Measurements from ENCODE around the gene MLH1. TPM values are rescaled to one million over a fixed set of nuclear protein-coding genes. Genes with fewer than 3 reads are reported as not detected.
"Not testable (repeated sequence)": the region's sequence is repeated elsewhere in the genome, so short reads cannot be mapped to it uniquely, and the experiment has no call there.

Gene MLH1
- total RNA-seq, 1 experiment from 2014 or later: 47.2 TPM

DNA sequence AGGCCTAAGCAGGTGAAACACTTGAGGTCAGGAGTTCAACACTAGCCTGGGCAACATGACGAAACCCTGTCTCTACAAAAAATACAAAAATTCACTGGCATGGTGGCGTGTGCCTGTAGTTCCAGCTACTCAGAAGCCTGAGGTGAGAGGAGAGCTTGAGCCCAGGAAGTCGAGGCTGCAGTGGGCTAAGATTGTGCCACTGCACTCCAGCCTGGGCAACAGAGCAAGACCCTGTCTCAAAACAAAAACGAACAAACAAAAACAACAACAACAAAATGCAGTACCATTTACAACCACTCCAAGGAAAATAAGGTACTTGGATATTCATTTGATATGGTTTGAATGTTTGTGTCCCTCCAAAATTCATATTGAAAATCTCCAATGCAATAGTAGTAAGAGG, 32.8 kb upstream of the MLH1 start:
- H3K4me1 Mint-ChIP-seq: peaks cover 23% of the 10 kb centered on the region
- no peaks in the 10 kb centered on the region for H3K36me3 Mint-ChIP-seq
- H3K27ac Mint-ChIP-seq: no peak overlapping the region
- ATAC-seq (no peak), DNase-seq (ENCODE audit: low spot score) (no peak)
- no peaks in the 10 kb centered on the region for H3K9me3 Mint-ChIP-seq
- no peak overlapping the region for H3K4me3 Mint-ChIP-seq
- no peaks in the 10 kb centered on the region for H3K27me3 Mint-ChIP-seq (ENCODE audit: low read depth)
- ChIA-PET CTCF (interaction anchor here (0.7 to 6.6 kb wide), 5 partner anchors 16 to 144 kb away, joined by 3 to 103 read pairs (median 55); partner anchors contain the start of genes EPM2AIP1, MLH1 and TRANK1), POLR2A (no interaction called here)
- TF ChIP-seq NR1H2 (CRISPR knock-in tag; IDR thresholded peaks at IDR 0.05): no peak
- TF ChIP-seq ZNF121 (CRISPR knock-in tag; IDR thresholded peaks at IDR 0.05): peak; percentile 63; the same call in 1 of the 2 replicates

DNA sequence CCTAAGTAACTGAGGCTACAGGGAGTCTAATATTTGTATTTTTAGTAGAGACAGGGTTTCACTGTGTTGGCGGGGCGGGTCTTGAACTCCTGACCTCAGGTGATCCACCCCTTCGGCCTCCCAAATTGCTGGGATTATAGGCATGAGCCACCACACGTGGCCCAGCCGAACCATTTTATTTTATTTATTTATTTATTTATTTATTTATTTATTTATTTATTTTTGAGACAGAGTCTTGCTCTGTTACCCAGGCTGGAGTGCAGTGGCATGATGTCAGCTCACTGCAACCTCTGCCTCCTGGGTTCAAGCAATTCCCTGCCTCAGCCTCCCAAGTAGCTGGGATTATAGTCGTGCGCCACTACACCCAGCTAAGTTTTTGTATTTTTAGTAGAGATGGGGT, 30.3 kb upstream of the MLH1 start:
- H3K27ac Mint-ChIP-seq; H3K36me3 Mint-ChIP-seq; POLR2A ChIA-PET; H3K4me3 Mint-ChIP-seq; DNase-seq (ENCODE audit: low spot score); ATAC-seq; H3K27me3 Mint-ChIP-seq (ENCODE audit: low read depth); H3K9me3 Mint-ChIP-seq: not testable (repeated sequence)
- CTCF ChIA-PET: interaction anchor here (0.7 to 1.1 kb wide), 2 partner anchors 52 to 171 kb away, joined by 3 to 4 read pairs; no protein-coding TSS in a partner anchor
- H3K4me1 Mint-ChIP-seq: peaks cover 25% of the 10 kb centered on the region

DNA sequence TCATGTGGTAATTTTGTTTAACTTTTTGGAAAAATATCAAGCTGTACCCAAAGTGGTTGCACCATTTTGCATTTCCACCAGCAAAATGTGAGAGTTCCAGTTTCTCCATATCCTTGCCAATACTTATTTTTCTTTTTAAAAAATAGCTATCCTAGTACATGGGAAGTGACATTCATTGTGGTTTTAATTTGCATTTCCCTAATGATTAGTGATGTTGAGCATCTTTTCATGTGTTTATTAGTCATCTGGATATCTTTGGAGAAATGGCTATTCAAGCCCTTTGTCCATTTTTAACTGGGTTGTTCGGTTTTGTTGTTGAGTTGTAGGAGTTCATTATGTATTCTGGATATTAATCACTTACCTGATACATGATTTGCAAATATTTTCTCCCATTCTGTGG, 29.0 kb upstream of the MLH1 start:
- H3K4me1 Mint-ChIP-seq: peaks cover 23% of the 10 kb centered on the region
- no peaks in the 10 kb centered on the region for H3K9me3 Mint-ChIP-seq
- no peaks in the 10 kb centered on the region for H3K27me3 Mint-ChIP-seq (ENCODE audit: low read depth)
- no peak for DNase-seq (ENCODE audit: low spot score)
- no peak for ATAC-seq
- no peak overlapping the region for H3K4me3 Mint-ChIP-seq
- CTCF ChIA-PET: no interaction called here
- POLR2A ChIA-PET: no interaction called here
- no peak for TF ChIP-seq SMAD3 (CRISPR knock-in tag; IDR thresholded peaks at IDR 0.05; ENCODE audit: borderline replicate concordance)
- TF ChIP-seq, protein P1, sequence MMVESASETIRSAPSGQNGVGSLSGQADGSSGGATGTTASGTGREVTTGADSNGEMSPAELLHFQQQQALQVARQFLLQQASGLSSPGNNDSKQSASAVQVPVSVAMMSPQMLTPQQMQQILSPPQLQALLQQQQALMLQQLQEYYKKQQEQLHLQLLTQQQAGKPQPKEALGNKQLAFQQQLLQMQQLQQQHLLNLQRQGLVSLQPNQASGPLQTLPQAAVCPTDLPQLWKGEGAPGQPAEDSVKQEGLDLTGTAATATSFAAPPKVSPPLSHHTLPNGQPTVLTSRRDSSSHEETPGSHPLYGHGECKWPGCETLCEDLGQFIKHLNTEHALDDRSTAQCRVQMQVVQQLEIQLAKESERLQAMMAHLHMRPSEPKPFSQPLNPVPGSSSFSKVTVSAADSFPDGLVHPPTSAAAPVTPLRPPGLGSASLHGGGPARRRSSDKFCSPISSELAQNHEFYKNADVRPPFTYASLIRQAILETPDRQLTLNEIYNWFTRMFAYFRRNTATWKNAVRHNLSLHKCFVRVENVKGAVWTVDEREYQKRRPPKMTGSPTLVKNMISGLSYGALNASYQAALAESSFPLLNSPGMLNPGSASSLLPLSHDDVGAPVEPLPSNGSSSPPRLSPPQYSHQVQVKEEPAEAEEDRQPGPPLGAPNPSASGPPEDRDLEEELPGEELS (CRISPR knock-in tag; IDR thresholded peaks at IDR 0.05): no peak
- no peak for TF ChIP-seq NR1H2 (CRISPR knock-in tag; IDR thresholded peaks at IDR 0.05)
- no peak for TF ChIP-seq NFYB (CRISPR knock-in tag; conservative IDR thresholded peaks at IDR 0.05; ENCODE audit: low read depth)
- no peak for TF ChIP-seq RELA (CRISPR knock-in tag; IDR thresholded peaks at IDR 0.05; ENCODE audit: borderline replicate concordance)
- no peak for TF ChIP-seq MYBL2 (CRISPR knock-in tag; IDR thresholded peaks at IDR 0.05)
- TF ChIP-seq, protein P2, sequence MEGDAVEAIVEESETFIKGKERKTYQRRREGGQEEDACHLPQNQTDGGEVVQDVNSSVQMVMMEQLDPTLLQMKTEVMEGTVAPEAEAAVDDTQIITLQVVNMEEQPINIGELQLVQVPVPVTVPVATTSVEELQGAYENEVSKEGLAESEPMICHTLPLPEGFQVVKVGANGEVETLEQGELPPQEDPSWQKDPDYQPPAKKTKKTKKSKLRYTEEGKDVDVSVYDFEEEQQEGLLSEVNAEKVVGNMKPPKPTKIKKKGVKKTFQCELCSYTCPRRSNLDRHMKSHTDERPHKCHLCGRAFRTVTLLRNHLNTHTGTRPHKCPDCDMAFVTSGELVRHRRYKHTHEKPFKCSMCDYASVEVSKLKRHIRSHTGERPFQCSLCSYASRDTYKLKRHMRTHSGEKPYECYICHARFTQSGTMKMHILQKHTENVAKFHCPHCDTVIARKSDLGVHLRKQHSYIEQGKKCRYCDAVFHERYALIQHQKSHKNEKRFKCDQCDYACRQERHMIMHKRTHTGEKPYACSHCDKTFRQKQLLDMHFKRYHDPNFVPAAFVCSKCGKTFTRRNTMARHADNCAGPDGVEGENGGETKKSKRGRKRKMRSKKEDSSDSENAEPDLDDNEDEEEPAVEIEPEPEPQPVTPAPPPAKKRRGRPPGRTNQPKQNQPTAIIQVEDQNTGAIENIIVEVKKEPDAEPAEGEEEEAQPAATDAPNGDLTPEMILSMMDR (IDR thresholded peaks at IDR 0.05): no peak
- no peak for TF ChIP-seq NR3C1 (CRISPR knock-in tag; conservative IDR thresholded peaks at IDR 0.05; ENCODE audit: low read depth)
- no peaks in the 10 kb centered on the region for H3K36me3 Mint-ChIP-seq
- no peak overlapping the region for H3K27ac Mint-ChIP-seq

DNA sequence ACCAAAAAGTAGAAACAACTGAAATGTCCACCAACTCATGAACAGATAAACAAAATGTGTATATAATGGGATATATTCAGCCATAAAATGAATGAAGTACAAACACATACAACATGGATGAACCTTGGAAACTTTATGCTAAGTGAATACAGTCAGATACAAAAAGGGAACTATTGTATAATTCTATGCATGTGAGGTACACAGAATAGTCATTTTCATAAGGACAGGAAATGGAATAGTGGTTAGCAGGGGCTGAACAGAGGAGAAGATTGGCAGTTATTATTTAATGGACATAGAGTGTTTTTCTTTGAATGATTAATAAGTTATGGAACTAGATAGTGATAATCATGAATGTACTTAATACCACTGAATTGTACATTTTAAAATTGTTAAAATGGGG, 28.5 kb upstream of the MLH1 start:
- H3K4me3 Mint-ChIP-seq: no peak overlapping the region
- H3K27ac Mint-ChIP-seq: no peak overlapping the region; the same call in 1 of the 2 replicates
- no peaks in the 10 kb centered on the region for H3K9me3 Mint-ChIP-seq
- no peaks in the 10 kb centered on the region for H3K36me3 Mint-ChIP-seq
- peaks cover 28% of the 10 kb centered on the region for H3K4me1 Mint-ChIP-seq
- ATAC-seq (no peak), DNase-seq (ENCODE audit: low spot score) (no peak)
- POLR2A ChIA-PET: no interaction called here
- H3K27me3 Mint-ChIP-seq (ENCODE audit: low read depth): no peaks in the 10 kb centered on the region
- CTCF ChIA-PET: no interaction called here
- TF ChIP-seq, protein P3, sequence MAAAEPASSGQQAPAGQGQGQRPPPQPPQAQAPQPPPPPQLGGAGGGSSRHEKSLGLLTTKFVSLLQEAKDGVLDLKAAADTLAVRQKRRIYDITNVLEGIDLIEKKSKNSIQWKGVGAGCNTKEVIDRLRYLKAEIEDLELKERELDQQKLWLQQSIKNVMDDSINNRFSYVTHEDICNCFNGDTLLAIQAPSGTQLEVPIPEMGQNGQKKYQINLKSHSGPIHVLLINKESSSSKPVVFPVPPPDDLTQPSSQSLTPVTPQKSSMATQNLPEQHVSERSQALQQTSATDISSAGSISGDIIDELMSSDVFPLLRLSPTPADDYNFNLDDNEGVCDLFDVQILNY (CRISPR knock-in tag; IDR thresholded peaks at IDR 0.05): no peak
- TF ChIP-seq, protein P4, sequence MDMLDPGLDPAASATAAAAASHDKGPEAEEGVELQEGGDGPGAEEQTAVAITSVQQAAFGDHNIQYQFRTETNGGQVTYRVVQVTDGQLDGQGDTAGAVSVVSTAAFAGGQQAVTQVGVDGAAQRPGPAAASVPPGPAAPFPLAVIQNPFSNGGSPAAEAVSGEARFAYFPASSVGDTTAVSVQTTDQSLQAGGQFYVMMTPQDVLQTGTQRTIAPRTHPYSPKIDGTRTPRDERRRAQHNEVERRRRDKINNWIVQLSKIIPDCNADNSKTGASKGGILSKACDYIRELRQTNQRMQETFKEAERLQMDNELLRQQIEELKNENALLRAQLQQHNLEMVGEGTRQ (CRISPR knock-in tag; IDR thresholded peaks at IDR 0.05): no peak
- TF ChIP-seq, protein P5, sequence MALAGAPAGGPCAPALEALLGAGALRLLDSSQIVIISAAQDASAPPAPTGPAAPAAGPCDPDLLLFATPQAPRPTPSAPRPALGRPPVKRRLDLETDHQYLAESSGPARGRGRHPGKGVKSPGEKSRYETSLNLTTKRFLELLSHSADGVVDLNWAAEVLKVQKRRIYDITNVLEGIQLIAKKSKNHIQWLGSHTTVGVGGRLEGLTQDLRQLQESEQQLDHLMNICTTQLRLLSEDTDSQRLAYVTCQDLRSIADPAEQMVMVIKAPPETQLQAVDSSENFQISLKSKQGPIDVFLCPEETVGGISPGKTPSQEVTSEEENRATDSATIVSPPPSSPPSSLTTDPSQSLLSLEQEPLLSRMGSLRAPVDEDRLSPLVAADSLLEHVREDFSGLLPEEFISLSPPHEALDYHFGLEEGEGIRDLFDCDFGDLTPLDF (CRISPR knock-in tag; IDR thresholded peaks at IDR 0.05): no peak
- TF ChIP-seq NR2C2 (CRISPR knock-in tag; IDR thresholded peaks at IDR 0.05) (no peak), ZNF671 (CRISPR knock-in tag; IDR thresholded peaks at IDR 0.05) (no peak), CBFB (CRISPR knock-in tag; IDR thresholded peaks at IDR 0.05; ENCODE audit: low read depth) (no peak)
- TF ChIP-seq, protein P6, sequence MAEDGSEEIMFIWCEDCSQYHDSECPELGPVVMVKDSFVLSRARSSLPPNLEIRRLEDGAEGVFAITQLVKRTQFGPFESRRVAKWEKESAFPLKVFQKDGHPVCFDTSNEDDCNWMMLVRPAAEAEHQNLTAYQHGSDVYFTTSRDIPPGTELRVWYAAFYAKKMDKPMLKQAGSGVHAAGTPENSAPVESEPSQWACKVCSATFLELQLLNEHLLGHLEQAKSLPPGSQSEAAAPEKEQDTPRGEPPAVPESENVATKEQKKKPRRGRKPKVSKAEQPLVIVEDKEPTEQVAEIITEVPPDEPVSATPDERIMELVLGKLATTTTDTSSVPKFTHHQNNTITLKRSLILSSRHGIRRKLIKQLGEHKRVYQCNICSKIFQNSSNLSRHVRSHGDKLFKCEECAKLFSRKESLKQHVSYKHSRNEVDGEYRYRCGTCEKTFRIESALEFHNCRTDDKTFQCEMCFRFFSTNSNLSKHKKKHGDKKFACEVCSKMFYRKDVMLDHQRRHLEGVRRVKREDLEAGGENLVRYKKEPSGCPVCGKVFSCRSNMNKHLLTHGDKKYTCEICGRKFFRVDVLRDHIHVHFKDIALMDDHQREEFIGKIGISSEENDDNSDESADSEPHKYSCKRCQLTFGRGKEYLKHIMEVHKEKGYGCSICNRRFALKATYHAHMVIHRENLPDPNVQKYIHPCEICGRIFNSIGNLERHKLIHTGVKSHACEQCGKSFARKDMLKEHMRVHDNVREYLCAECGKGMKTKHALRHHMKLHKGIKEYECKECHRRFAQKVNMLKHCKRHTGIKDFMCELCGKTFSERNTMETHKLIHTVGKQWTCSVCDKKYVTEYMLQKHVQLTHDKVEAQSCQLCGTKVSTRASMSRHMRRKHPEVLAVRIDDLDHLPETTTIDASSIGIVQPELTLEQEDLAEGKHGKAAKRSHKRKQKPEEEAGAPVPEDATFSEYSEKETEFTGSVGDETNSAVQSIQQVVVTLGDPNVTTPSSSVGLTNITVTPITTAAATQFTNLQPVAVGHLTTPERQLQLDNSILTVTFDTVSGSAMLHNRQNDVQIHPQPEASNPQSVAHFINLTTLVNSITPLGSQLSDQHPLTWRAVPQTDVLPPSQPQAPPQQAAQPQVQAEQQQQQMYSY (CRISPR knock-in tag; IDR thresholded peaks at IDR 0.05): no peak
- TF ChIP-seq, protein P7, sequence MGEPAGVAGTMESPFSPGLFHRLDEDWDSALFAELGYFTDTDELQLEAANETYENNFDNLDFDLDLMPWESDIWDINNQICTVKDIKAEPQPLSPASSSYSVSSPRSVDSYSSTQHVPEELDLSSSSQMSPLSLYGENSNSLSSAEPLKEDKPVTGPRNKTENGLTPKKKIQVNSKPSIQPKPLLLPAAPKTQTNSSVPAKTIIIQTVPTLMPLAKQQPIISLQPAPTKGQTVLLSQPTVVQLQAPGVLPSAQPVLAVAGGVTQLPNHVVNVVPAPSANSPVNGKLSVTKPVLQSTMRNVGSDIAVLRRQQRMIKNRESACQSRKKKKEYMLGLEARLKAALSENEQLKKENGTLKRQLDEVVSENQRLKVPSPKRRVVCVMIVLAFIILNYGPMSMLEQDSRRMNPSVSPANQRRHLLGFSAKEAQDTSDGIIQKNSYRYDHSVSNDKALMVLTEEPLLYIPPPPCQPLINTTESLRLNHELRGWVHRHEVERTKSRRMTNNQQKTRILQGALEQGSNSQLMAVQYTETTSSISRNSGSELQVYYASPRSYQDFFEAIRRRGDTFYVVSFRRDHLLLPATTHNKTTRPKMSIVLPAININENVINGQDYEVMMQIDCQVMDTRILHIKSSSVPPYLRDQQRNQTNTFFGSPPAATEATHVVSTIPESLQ (CRISPR knock-in tag; IDR thresholded peaks at IDR 0.05): no peak

All from WTC11 (cell line).